ENCODE results near the gene SBNO2.
A peak's percentile ranks its signal among the peaks of the same experiment; 100 is the strongest.
"Not testable (repeated sequence)": the region's sequence is repeated elsewhere in the genome, so short reads cannot be mapped to it uniquely, and the experiment has no call there.

SBNO2 gene

GRCh38 chr19:1119475-1120217, 54.4 kb downstream of the SBNO2 start:
- no peak for DNase-seq (ENCODE audit: low spot score)

GRCh38 chr19:1118999-1119398, 55.1 kb downstream of the SBNO2 start:
- no peak for DNase-seq (ENCODE audit: low spot score)

GRCh38 chr19:1117654-1118053, 56.4 kb downstream of the SBNO2 start:
- no peak for DNase-seq (ENCODE audit: low spot score)

GRCh38 chr19:1116726-1117581, 57.1 kb downstream of the SBNO2 start:
- DNase-seq (ENCODE audit: low spot score) = no peak

- no peak for DNase-seq (ENCODE audit: low spot score)
Measured at GRCh38 chr19:1115646-1116420, 58.2 kb downstream of the SBNO2 start.

- not testable (repeated sequence) for DNase-seq (ENCODE audit: low spot score)
Measured at GRCh38 chr19:1114728-1115127, 59.3 kb downstream of the SBNO2 start.

- no peak for DNase-seq (ENCODE audit: low spot score)
Measured at GRCh38 chr19:1113986-1114483, 60.0 kb downstream of the SBNO2 start.

GRCh38 chr19:1113030-1113985, 60.8 kb downstream of the SBNO2 start:
- peak; percentile 90 for DNase-seq (ENCODE audit: low spot score)

GRCh38 chr19:1112268-1113029, 61.6 kb downstream of the SBNO2 start:
- DNase-seq (ENCODE audit: low spot score) = no peak

GRCh38 chr19:1111641-1112267, 62.3 kb downstream of the SBNO2 start:
- DNase-seq (ENCODE audit: low spot score) = no peak

- DNase-seq (ENCODE audit: low spot score) = no peak
Measured at GRCh38 chr19:1110809-1111640, 63.0 kb downstream of the SBNO2 start.

- DNase-seq (ENCODE audit: low spot score) = no peak
Measured at GRCh38 chr19:1109697-1110671, 64.1 kb downstream of the SBNO2 start.

- DNase-seq (ENCODE audit: low spot score) = no peak
Measured at GRCh38 chr19:1109032-1109551, 65.0 kb downstream of the SBNO2 start.

- DNase-seq (ENCODE audit: low spot score) = no peak
Measured at GRCh38 chr19:1108291-1109031, 65.6 kb downstream of the SBNO2 start.

GRCh38 chr19:1107661-1108261, 66.3 kb downstream of the SBNO2 start:
- DNase-seq (ENCODE audit: low spot score) = no peak

Data from kidney capillary endothelial cell (primary cell).